Vagina (tissue), 2 donors: ENCODE results near the gene KRTAP1-3. TPM values are rescaled to one million over a fixed set of nuclear protein-coding genes. Genes with fewer than 3 reads are reported as not detected.

Source experiments
- DNase-seq, 2 donors: peaks; one replicate each; pipeline ENCODE4 v3.0.0-alpha.2; 2017; ENCODE audit errors: extremely low spot score in 2 of 2
- H3K27ac ChIP-seq: fragments of 200-600 bp; sonication (generic); one replicate; pipeline ENCODE4 v1.5.1; 2019
- H3K27me3 ChIP-seq: fragments of 200-600 bp; sonication (generic); one replicate; pipeline ENCODE4 v1.5.1; 2019
- H3K36me3 ChIP-seq, 2 donors: fragments of 200-600 bp; sonication (generic); one replicate each; pipeline ENCODE4 v1.5.1; 2017 to 2019
- H3K4me1 ChIP-seq: fragments of 200-600 bp; sonication (generic); one replicate; pipeline ENCODE4 v1.5.1; 2019
- H3K4me3 ChIP-seq, 2 donors: fragments of 200-600 bp; sonication (generic); 1 replicate in 1 of 2; 2 replicates in 1 of 2; pipeline ENCODE4 v1.5.1; 2016 to 2019
- H3K9me3 ChIP-seq: fragments of 200-600 bp; sonication (generic); one replicate; pipeline ENCODE4 v1.5.1; 2019
- CTCF ChIP-seq, 3 experiments: fragments of 450-650 bp in 2 of 3; fragments of 200-600 bp in 1 of 3; sonication (generic) in 1 of 3; IDR thresholded peaks; one replicate each; pipeline ENCODE4 v1.5.1; 2017 to 2019; ENCODE audit warnings: antibody characterized with exemption in 3 of 3, mild to moderate bottlenecking in 2 of 3, moderate library complexity in 2 of 3
- POLR2A ChIP-seq, 2 donors: fragments of 450-650 bp; IDR thresholded peaks; one replicate each; pipeline ENCODE4 v1.6.1; 2017; ENCODE audit warnings: antibody characterized with exemption in 2 of 2, mild to moderate bottlenecking in 2 of 2, moderate library complexity in 2 of 2
- POLR2AphosphoS5 ChIP-seq, 2 donors: sonication (generic); formaldehyde crosslinking; IDR thresholded peaks; one replicate each; pipeline ENCODE4 v1.9.0; 2017; ENCODE audit warnings: antibody characterized with exemption in 2 of 2, mild to moderate bottlenecking in 2 of 2, low read depth in 1 of 2; ENCODE audit not compliant: insufficient read depth in 1 of 2
- intact Hi-C: fragments of 100-400 bp; cut with DNase I; formaldehyde crosslinking; loops from one replicate; pipeline ENCODE4 v1.15.1; 2023
- total RNA-seq: library from RNA; depleted of rRNA; stranded (reverse); fragments of >200 nt; gene quantifications from one replicate; pipeline ENCODE4 v1.2.3, GENCODE V29; 2016

The KRTAP1-3 gene
- total RNA-seq, 1 donor from 2014 or later: not detected

GRCh38 chr17:41020336-41020735, 14.3 kb downstream of the KRTAP1-3 start:
- intact Hi-C loops: no loop called here
- Histone ChIP-seq H3K9me3 (no peaks in the 10 kb centered on the region), H3K4me1 (no peaks in the 10 kb centered on the region), H3K27ac (no peak overlapping the region), H3K36me3 (no peaks in the 10 kb centered on the region), H3K27me3 (no peaks in the 10 kb centered on the region), H3K4me3 (no peak overlapping the region)
- TF ChIP-seq POLR2AphosphoS5 (IDR thresholded peaks at IDR 0.05; ENCODE audit: insufficient read depth in 1 of 2, low read depth in 1 of 2): no peak
- TF ChIP-seq CTCF (IDR thresholded peaks at IDR 0.05): no peak
- no peak for TF ChIP-seq POLR2A (IDR thresholded peaks at IDR 0.05)
- DNase-seq: no peak

GRCh38 chr17:41019415-41019814, 15.3 kb downstream of the KRTAP1-3 start:
- DNase-seq: no peak
- no peak for TF ChIP-seq CTCF (IDR thresholded peaks at IDR 0.05)
- no peak for TF ChIP-seq POLR2AphosphoS5 (IDR thresholded peaks at IDR 0.05; ENCODE audit: insufficient read depth in 1 of 2, low read depth in 1 of 2)
- no peak for TF ChIP-seq POLR2A (IDR thresholded peaks at IDR 0.05)
- Histone ChIP-seq H3K4me3 (no peak overlapping the region), H3K36me3 (no peaks in the 10 kb centered on the region), H3K27me3 (no peaks in the 10 kb centered on the region), H3K27ac (no peak overlapping the region), H3K4me1 (no peaks in the 10 kb centered on the region), H3K9me3 (no peaks in the 10 kb centered on the region)
- intact Hi-C loops: no loop called here

GRCh38 chr17:41018541-41018940, 16.1 kb downstream of the KRTAP1-3 start:
- Histone ChIP-seq H3K9me3 (no peaks in the 10 kb centered on the region), H3K36me3 (no peaks in the 10 kb centered on the region), H3K4me3 (no peak overlapping the region), H3K4me1 (peaks cover 4% of the 10 kb centered on the region), H3K27ac (no peak overlapping the region), H3K27me3 (no peaks in the 10 kb centered on the region)
- TF ChIP-seq CTCF (IDR thresholded peaks at IDR 0.05): no peak
- no peak for TF ChIP-seq POLR2AphosphoS5 (IDR thresholded peaks at IDR 0.05; ENCODE audit: insufficient read depth in 1 of 2, low read depth in 1 of 2)
- no peak for TF ChIP-seq POLR2A (IDR thresholded peaks at IDR 0.05)
- intact Hi-C loops: no loop called here
- DNase-seq: no peak

GRCh38 chr17:41016578-41017215, 18.0 kb downstream of the KRTAP1-3 start:
- H3K27ac ChIP-seq: no peak overlapping the region
- TF ChIP-seq POLR2AphosphoS5 (IDR thresholded peaks at IDR 0.05; ENCODE audit: insufficient read depth in 1 of 2, low read depth in 1 of 2) (no peak), POLR2A (IDR thresholded peaks at IDR 0.05) (no peak), CTCF (IDR thresholded peaks at IDR 0.05) (no peak)
- DNase-seq: no peak
- H3K4me3 ChIP-seq: no peak overlapping the region
- peaks cover 7% of the 10 kb centered on the region for H3K4me1 ChIP-seq
- H3K9me3 ChIP-seq: no peaks in the 10 kb centered on the region
- intact Hi-C loops: no loop called here
- no peaks in the 10 kb centered on the region for H3K36me3 ChIP-seq
- no peaks in the 10 kb centered on the region for H3K27me3 ChIP-seq

- TF ChIP-seq POLR2AphosphoS5 (IDR thresholded peaks at IDR 0.05; ENCODE audit: insufficient read depth in 1 of 2, low read depth in 1 of 2) (no peak), CTCF (IDR thresholded peaks at IDR 0.05) (no peak), POLR2A (IDR thresholded peaks at IDR 0.05) (no peak)
Observed at GRCh38 chr17:41015454-41015853, 19.2 kb downstream of the KRTAP1-3 start.

More at GRCh38 chr17:41015454-41015853, 19.2 kb downstream of the KRTAP1-3 start:
- DNase-seq: no peak
- Histone ChIP-seq H3K4me1 (peaks cover 7% of the 10 kb centered on the region), H3K27ac (no peak overlapping the region), H3K36me3 (no peaks in the 10 kb centered on the region), H3K4me3 (no peak overlapping the region), H3K27me3 (no peaks in the 10 kb centered on the region), H3K9me3 (no peaks in the 10 kb centered on the region)
- intact Hi-C loops: no loop called here
